Thyroid gland (tissue), 4 donors: ENCODE data around the gene MARCO.

Experiments used
- CTCF ChIP-seq, 6 experiments: fragments of 200-600 bp in 3 of 6; fragments of 450-650 bp in 3 of 6; sonication (generic) in 3 of 6; IDR thresholded peaks; one replicate each; pipeline ENCODE4 v1.5.1; 2016 to 2019; ENCODE audit warnings: antibody characterized with exemption in 6 of 6, mild to moderate bottlenecking in 2 of 6, inconsistent platforms in 1 of 6, moderate library complexity in 1 of 6
- POLR2A ChIP-seq, 2 donors: fragments of 450-650 bp; IDR thresholded peaks; one replicate each; pipeline ENCODE4 v1.6.1; 2017; ENCODE audit warnings: antibody characterized with exemption in 2 of 2, mild to moderate bottlenecking in 2 of 2, moderate library complexity in 1 of 2

- TF ChIP-seq POLR2A (IDR thresholded peaks at IDR 0.05) (no peak), CTCF (IDR thresholded peaks at IDR 0.05) (no peak)
Measured at GRCh38 chr2:118986738-118987137, 44.7 kb downstream of the MARCO start.
